WTC11 (cell line): ENCODE results near the gene MRPS18B.

Experiments
- ATF6 ChIP-seq: sonication (generic); formaldehyde crosslinking; IDR thresholded peaks from 2 replicates; pipeline ENCODE4 v1.8.1; 2023; ENCODE audit warnings: mild to moderate bottlenecking, missing genetic modification reagents
- E2F1 ChIP-seq: sonication (generic); formaldehyde crosslinking; IDR thresholded peaks from 2 replicates; pipeline ENCODE4 v1.8.0; 2022; ENCODE audit warnings: mild to moderate bottlenecking, missing genetic modification reagents
- ESRRA ChIP-seq: sonication (generic); formaldehyde crosslinking; IDR thresholded peaks from 2 replicates; pipeline ENCODE4 v1.8.1; 2022; ENCODE audit warnings: mild to moderate bottlenecking, missing genetic modification reagents, borderline replicate concordance
- FOXJ3 ChIP-seq: sonication (generic); formaldehyde crosslinking; IDR thresholded peaks from 2 replicates; pipeline ENCODE4 v1.9.0; 2021; ENCODE audit warnings: missing genetic modification reagents, mild to moderate bottlenecking, borderline replicate concordance
- GTF2I ChIP-seq: fragments of 250-450 bp; sonication (Bioruptor Pico); conservative IDR thresholded peaks from 2 replicates; pipeline ENCODE4 v1.4.0; 2021; ENCODE audit warnings: mild to moderate bottlenecking
- IRF1 ChIP-seq: sonication (generic); formaldehyde crosslinking; IDR thresholded peaks from 2 replicates; pipeline ENCODE4 v1.8.0; 2023; ENCODE audit warnings: missing genetic modification reagents
- NFYB ChIP-seq: sonication (generic); formaldehyde crosslinking; conservative IDR thresholded peaks from 2 replicates; pipeline ENCODE4 v1.8.0; 2022; ENCODE audit warnings: low read depth, missing genetic modification reagents
- SP1 ChIP-seq: sonication (generic); formaldehyde crosslinking; conservative IDR thresholded peaks from 2 replicates; pipeline ENCODE4 v1.8.1; 2022; ENCODE audit warnings: missing genetic modification reagents
- TCF7 ChIP-seq: sonication (generic); formaldehyde crosslinking; IDR thresholded peaks from 2 replicates; pipeline ENCODE4 v1.8.0; 2022; ENCODE audit warnings: mild to moderate bottlenecking, low read depth, missing genetic modification reagents, moderate library complexity
- ZNF138 ChIP-seq: sonication (generic); formaldehyde crosslinking; conservative IDR thresholded peaks from 2 replicates; pipeline ENCODE4 v1.8.1; 2022; ENCODE audit warnings: mild to moderate bottlenecking, moderate library complexity, missing genetic modification reagents
- TF ChIP-seq, protein P1 (sequence below): sonication (generic); formaldehyde crosslinking; conservative IDR thresholded peaks from 2 replicates; pipeline ENCODE4 v1.8.1; 2022; ENCODE audit warnings: mild to moderate bottlenecking, missing genetic modification reagents
- TF ChIP-seq, protein P2 (sequence below): fragments of 200-600 bp; IDR thresholded peaks from 2 replicates; pipeline ENCODE4 v1.8.0; 2022; ENCODE audit warnings: antibody characterized with exemption
- TF ChIP-seq, protein P3 (sequence below): fragments of 250-450 bp; sonication (Bioruptor Pico); IDR thresholded peaks from 2 replicates; pipeline ENCODE4 v1.8.0; 2021; ENCODE audit warnings: mild to moderate bottlenecking

DNA sequence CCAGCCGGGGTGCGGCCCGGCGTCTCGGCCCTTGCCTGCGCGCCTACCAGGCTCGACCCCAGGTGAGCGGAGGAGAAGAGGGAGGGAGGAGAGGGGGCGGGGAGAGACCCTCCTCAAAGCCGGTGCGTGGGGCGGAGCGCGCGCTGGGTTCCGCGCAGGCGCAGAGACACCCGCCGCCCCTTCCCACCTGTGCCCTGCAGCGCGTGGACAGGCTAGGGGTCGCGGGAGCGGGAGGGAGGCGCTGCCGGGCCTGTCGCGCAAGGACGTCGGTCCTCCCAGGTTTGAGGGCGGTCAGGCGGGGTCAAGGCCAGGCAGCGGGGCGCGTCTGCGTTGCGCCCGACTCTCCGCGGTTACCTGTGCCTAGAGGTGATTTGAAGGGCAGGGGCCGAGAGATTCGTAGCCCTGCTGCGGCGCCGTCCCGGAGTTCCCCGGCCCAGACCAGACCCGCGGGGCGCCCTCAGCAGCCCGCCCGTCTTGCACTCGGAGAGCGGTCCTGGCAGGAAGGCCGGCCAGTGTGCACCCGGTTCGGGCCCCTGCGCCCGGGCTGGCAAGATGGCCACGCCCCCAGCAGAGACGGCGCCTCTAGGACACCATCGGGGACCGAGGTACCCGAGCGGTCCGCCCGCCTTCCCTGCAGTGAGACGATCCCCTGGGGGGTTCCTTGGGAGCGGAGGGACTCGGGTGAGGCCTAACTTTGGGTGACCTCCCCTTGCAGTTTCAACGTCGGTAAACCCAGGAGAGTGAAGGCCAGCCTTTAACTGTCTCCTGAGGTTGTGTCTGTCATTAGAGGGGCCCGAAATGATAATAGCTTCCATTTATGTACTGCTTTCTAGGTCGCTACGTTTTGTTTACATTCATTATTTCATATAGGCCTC, 29.8 kb downstream of the MRPS18B start:
- peak; percentile 62 for TF ChIP-seq SP1 (CRISPR knock-in tag)
- TF ChIP-seq IRF1 (CRISPR knock-in tag): peak; percentile 88; the same call in 1 of the 2 replicates
- TF ChIP-seq FOXJ3 (CRISPR knock-in tag): no peak
- TF ChIP-seq, protein P1, sequence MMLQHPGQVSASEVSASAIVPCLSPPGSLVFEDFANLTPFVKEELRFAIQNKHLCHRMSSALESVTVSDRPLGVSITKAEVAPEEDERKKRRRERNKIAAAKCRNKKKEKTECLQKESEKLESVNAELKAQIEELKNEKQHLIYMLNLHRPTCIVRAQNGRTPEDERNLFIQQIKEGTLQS: no peak
- TF ChIP-seq ZNF138: no peak
- TF ChIP-seq, protein P2, sequence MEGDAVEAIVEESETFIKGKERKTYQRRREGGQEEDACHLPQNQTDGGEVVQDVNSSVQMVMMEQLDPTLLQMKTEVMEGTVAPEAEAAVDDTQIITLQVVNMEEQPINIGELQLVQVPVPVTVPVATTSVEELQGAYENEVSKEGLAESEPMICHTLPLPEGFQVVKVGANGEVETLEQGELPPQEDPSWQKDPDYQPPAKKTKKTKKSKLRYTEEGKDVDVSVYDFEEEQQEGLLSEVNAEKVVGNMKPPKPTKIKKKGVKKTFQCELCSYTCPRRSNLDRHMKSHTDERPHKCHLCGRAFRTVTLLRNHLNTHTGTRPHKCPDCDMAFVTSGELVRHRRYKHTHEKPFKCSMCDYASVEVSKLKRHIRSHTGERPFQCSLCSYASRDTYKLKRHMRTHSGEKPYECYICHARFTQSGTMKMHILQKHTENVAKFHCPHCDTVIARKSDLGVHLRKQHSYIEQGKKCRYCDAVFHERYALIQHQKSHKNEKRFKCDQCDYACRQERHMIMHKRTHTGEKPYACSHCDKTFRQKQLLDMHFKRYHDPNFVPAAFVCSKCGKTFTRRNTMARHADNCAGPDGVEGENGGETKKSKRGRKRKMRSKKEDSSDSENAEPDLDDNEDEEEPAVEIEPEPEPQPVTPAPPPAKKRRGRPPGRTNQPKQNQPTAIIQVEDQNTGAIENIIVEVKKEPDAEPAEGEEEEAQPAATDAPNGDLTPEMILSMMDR: no peak
- TF ChIP-seq NFYB: no peak
- TF ChIP-seq E2F1 (CRISPR knock-in tag): 0 out of 2 replicates have a peak, but pooled peaks have one; percentile 26
- TF ChIP-seq TCF7 (CRISPR knock-in tag): 0 out of 2 replicates have a peak, but pooled peaks have one; percentile 58
- TF ChIP-seq GTF2I: no peak
- TF ChIP-seq ATF6 (CRISPR knock-in tag): no peak
- TF ChIP-seq, protein P3, sequence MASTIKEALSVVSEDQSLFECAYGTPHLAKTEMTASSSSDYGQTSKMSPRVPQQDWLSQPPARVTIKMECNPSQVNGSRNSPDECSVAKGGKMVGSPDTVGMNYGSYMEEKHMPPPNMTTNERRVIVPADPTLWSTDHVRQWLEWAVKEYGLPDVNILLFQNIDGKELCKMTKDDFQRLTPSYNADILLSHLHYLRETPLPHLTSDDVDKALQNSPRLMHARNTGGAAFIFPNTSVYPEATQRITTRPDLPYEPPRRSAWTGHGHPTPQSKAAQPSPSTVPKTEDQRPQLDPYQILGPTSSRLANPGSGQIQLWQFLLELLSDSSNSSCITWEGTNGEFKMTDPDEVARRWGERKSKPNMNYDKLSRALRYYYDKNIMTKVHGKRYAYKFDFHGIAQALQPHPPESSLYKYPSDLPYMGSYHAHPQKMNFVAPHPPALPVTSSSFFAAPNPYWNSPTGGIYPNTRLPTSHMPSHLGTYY (CRISPR knock-in tag): no peak
- peak; percentile 97 for TF ChIP-seq ESRRA (CRISPR knock-in tag)
